ENCODE results near the gene LRRC4B. TPM values are rescaled to one million over a fixed set of nuclear protein-coding genes. Genes with fewer than 3 reads are reported as not detected.
"Not testable (repeated sequence)": the region's sequence is repeated elsewhere in the genome, so short reads cannot be mapped to it uniquely, and the experiment has no call there.

Gene LRRC4B
- total RNA-seq, 1 donor from 2014 or later = 5.2 TPM

DNA sequence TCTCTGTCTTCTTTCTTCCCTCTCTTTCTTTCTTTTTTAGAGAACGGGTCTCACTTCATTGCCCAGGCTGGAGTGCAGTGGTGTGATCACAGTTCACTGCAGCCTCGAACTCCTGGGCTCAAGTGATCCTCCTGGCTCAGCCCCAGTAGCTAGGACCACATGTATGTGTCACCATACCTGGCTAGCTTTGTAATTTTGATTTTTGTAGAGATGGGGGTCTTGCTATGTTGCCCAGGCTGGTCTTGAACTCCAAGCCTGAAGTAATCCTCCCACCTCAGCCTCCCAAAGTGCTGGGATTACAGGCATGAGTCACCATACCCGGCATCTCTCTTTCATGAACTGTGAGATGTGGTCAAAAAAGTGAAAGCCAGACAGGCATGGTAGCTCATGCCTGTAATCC is 94.9 kb downstream of the LRRC4B start:
- not testable (repeated sequence) for H3K36me3 ChIP-seq (ENCODE audit: control insufficient read depth in 3 of 3, insufficient read depth in 3 of 3, low read length in 3 of 3); H3K4me3 ChIP-seq (ENCODE audit: low read length in 3 of 3); H3K27me3 ChIP-seq (ENCODE audit: control insufficient read depth in 3 of 3, insufficient read depth in 3 of 3, low read length in 3 of 3); H3K9me3 ChIP-seq (ENCODE audit: control insufficient read depth in 3 of 3, low read length in 3 of 3); H3K27ac ChIP-seq (ENCODE audit: low read depth, low read length); H3K9ac ChIP-seq (ENCODE audit: low read depth in 1 of 3, low read length in 3 of 3)
- H3K4me1 ChIP-seq (ENCODE audit: control insufficient read depth in 3 of 3, insufficient read depth in 3 of 3, low read length in 3 of 3) = peaks cover 17 to 29% (median 21%) of the 10 kb centered on the region in 3 donors

GRCh38 chr19:50468818-50469217 is 99.4 kb downstream of the LRRC4B start:
- H3K27ac ChIP-seq (ENCODE audit: low read depth, low read length) = peak overlapping the region; percentile 11
- H3K9ac ChIP-seq (ENCODE audit: low read depth in 1 of 3, low read length in 3 of 3) = peak overlapping the region in 2 of 3 donors; percentile 16 to 43
- H3K4me1 ChIP-seq (ENCODE audit: control insufficient read depth in 3 of 3, insufficient read depth in 3 of 3, low read length in 3 of 3) = peaks cover 18 to 42% (median 26%) of the 10 kb centered on the region in 3 donors
- H3K4me3 ChIP-seq (ENCODE audit: low read length in 3 of 3) = no peak overlapping the region
- no peaks in the 10 kb centered on the region for H3K27me3 ChIP-seq (ENCODE audit: control insufficient read depth in 3 of 3, insufficient read depth in 3 of 3, low read length in 3 of 3)
- no peaks in the 10 kb centered on the region for H3K9me3 ChIP-seq (ENCODE audit: control insufficient read depth in 3 of 3, low read length in 3 of 3)
- peaks cover 0 to 9% (median 8%) of the 10 kb centered on the region in 3 donors for H3K36me3 ChIP-seq (ENCODE audit: control insufficient read depth in 3 of 3, insufficient read depth in 3 of 3, low read length in 3 of 3)

GRCh38 chr19:50467566-50467965 is 100.7 kb downstream of the LRRC4B start:
- Histone ChIP-seq H3K36me3 (ENCODE audit: control insufficient read depth in 3 of 3, insufficient read depth in 3 of 3, low read length in 3 of 3) (peaks cover 0 to 16% (median 16%) of the 10 kb centered on the region in 3 donors), H3K4me3 (ENCODE audit: low read length in 3 of 3) (no peak overlapping the region), H3K9ac (ENCODE audit: low read depth in 1 of 3, low read length in 3 of 3) (no peak overlapping the region), H3K4me1 (ENCODE audit: control insufficient read depth in 3 of 3, insufficient read depth in 3 of 3, low read length in 3 of 3) (peaks cover 18 to 47% (median 26%) of the 10 kb centered on the region in 3 donors), H3K27me3 (ENCODE audit: control insufficient read depth in 3 of 3, insufficient read depth in 3 of 3, low read length in 3 of 3) (no peaks in the 10 kb centered on the region), H3K27ac (ENCODE audit: low read depth, low read length) (peak overlapping the region; percentile 92), H3K9me3 (ENCODE audit: control insufficient read depth in 3 of 3, low read length in 3 of 3) (no peaks in the 10 kb centered on the region)

Other genes starting within 250 kb of the LRRC4B start
- under 0.01 TPM for gene KCNC3, start 239.1 kb downstream of the LRRC4B start, total RNA-seq
- gene NAPSA, start 202.8 kb downstream of the LRRC4B start, total RNA-seq = not detected
- gene NR1H2, start 192.0 kb downstream of the LRRC4B start, total RNA-seq = 32.9 TPM
- 19.8 TPM for gene POLD1, start 184.1 kb downstream of the LRRC4B start, total RNA-seq
- gene SPIB, start 149.5 kb downstream of the LRRC4B start, total RNA-seq = under 0.01 TPM
- gene MYBPC2, start 135.5 kb downstream of the LRRC4B start, total RNA-seq = 119 TPM
- 29.2 TPM for gene EMC10, start 91.9 kb downstream of the LRRC4B start, total RNA-seq
- gene GARIN5A, start 91.6 kb downstream of the LRRC4B start, total RNA-seq = 0.52 TPM
- 13.0 TPM for gene JOSD2, start 57.2 kb downstream of the LRRC4B start, total RNA-seq
- gene ASPDH, start 54.5 kb downstream of the LRRC4B start, total RNA-seq = not detected
- not detected for gene SYT3, start 71.4 kb upstream of the LRRC4B start, total RNA-seq
- not detected for gene C19orf81, start 81.0 kb upstream of the LRRC4B start, total RNA-seq
- gene SHANK1, start 151.4 kb upstream of the LRRC4B start, total RNA-seq = 6.8 TPM
- 11.5 TPM for gene CLEC11A, start 154.9 kb upstream of the LRRC4B start, total RNA-seq
- not detected for gene GPR32, start 202.0 kb upstream of the LRRC4B start, total RNA-seq
- not detected for gene ACP4, start 222.0 kb upstream of the LRRC4B start, total RNA-seq